K562 (cell line): ENCODE measurements around the gene LY6G6F. TPM values are rescaled to one million over a fixed set of nuclear protein-coding genes. Genes with fewer than 3 reads are reported as not detected.

Experiments
- ASH1L ChIP-seq: fragments of 450-650 bp; IDR thresholded peaks from 2 replicates; pipeline ENCODE4 v1.6.1; 2018; ENCODE audit warnings: borderline replicate concordance, mild to moderate bottlenecking, low read depth; ENCODE audit not compliant: partially characterized antibody
- EGR1 ChIP-seq: fragments of 450-650 bp; conservative IDR thresholded peaks from 2 replicates; pipeline ENCODE4 v1.6.1; 2017; ENCODE audit warnings: mild to moderate bottlenecking
- FOXM1 ChIP-seq, 2 experiments: fragments of 450-650 bp in 1 of 2; sonication (generic) in 1 of 2; formaldehyde crosslinking in 1 of 2; IDR thresholded peaks; 2 replicates each; pipeline versions ENCODE4 v1.6.1 to v1.9.0; 2017 to 2022; ENCODE audit warnings: low read depth in 2 of 2, mild to moderate bottlenecking in 2 of 2, missing genetic modification reagents in 1 of 2, moderate library complexity in 1 of 2
- GATAD2B ChIP-seq: fragments of 450-650 bp; IDR thresholded peaks from 2 replicates; pipeline ENCODE4 v1.6.1; 2017; ENCODE audit warnings: mild to moderate bottlenecking, borderline replicate concordance
- HDAC2 ChIP-seq: fragments of 450-650 bp; IDR thresholded peaks from 2 replicates; pipeline ENCODE4 v1.6.1; 2016; ENCODE audit warnings: mild to moderate bottlenecking
- KAT7 ChIP-seq: sonication (generic); formaldehyde crosslinking; IDR thresholded peaks from 2 replicates; pipeline ENCODE4 v1.8.0; 2022; ENCODE audit warnings: missing genetic modification reagents, mild to moderate bottlenecking, borderline replicate concordance
- NFIC ChIP-seq: fragments of 450-650 bp; IDR thresholded peaks from 2 replicates; pipeline ENCODE4 v1.6.1; 2017; ENCODE audit warnings: mild to moderate bottlenecking, inconsistent platforms
- NFXL1 ChIP-seq: fragments of 450-650 bp; formaldehyde crosslinking; IDR thresholded peaks from 2 replicates; pipeline ENCODE4 v1.4.0; 2021; ENCODE audit warnings: mild to moderate bottlenecking
- NONO ChIP-seq, 2 experiments: fragments of 200-400 bp in 1 of 2; fragments of 450-650 bp in 1 of 2; formaldehyde crosslinking in 1 of 2; IDR thresholded peaks; 2 replicates each; pipeline ENCODE4 v1.6.1; 2017; ENCODE audit warnings: low read depth in 2 of 2, mild to moderate bottlenecking in 2 of 2, moderate library complexity in 2 of 2, low read length in 1 of 2
- NR2C1 ChIP-seq, 2 experiments: fragments of 450-650 bp; IDR thresholded peaks; 2 replicates each; pipeline ENCODE4 v1.6.1; 2017; ENCODE audit warnings: mild to moderate bottlenecking in 2 of 2, antibody characterized with exemption in 1 of 2, inconsistent platforms in 1 of 2, missing compliant biosample characterization in 1 of 2, missing genetic modification characterization in 1 of 2
- POLR2AphosphoS5 ChIP-seq: IDR thresholded peaks from 2 replicates; pipeline ENCODE4 v1.6.1; 2011; ENCODE audit warnings: mild to moderate bottlenecking, low read depth, low read length, moderate library complexity; ENCODE audit not compliant: control insufficient read depth, insufficient read depth
- POLR2H ChIP-seq: IDR thresholded peaks from 2 replicates; pipeline ENCODE4 v1.6.1; 2016; ENCODE audit warnings: missing genetic modification characterization, low read depth, mild to moderate bottlenecking, control low read depth, missing compliant biosample characterization, moderate library complexity
- SAFB ChIP-seq: fragments of 200-400 bp; formaldehyde crosslinking; IDR thresholded peaks from 2 replicates; pipeline ENCODE4 v1.6.1; 2017; ENCODE audit warnings: low read depth, low read length, borderline replicate concordance
- SMARCA4 ChIP-seq: fragments of 450-650 bp; IDR thresholded peaks from 2 replicates; pipeline ENCODE4 v1.6.1; 2016
- SOX6 ChIP-seq: fragments of 450-650 bp; IDR thresholded peaks from 2 replicates; pipeline ENCODE4 v1.6.1; 2014; ENCODE audit warnings: mild to moderate bottlenecking
- ZNF263 ChIP-seq: sonication (generic); formaldehyde crosslinking; IDR thresholded peaks from 2 replicates; pipeline ENCODE4 v1.8.0; 2022; ENCODE audit warnings: mild to moderate bottlenecking, missing genetic modification reagents, borderline replicate concordance
- polyA plus RNA-seq, 8 experiments: library from polyadenylated mRNA; depleted of rRNA in 4 of 8; stranded (reverse) in 5 of 8; unstranded in 3 of 8; fragments of >200 nt; fragmentation: Nextera tagmentation in 2 of 8; fragmentation: Illumina TruSeq in 1 of 8; extraction: Ambion mirVana in 2 of 8; extraction: Trizol in 1 of 8; gene quantifications; 2 replicates each; pipeline versions ENCODE4 v1.2.1 to v1.2.3, GENCODE V29; 2011 to 2014; ENCODE audit warnings: inconsistent platforms in 1 of 8, missing spikeins in 1 of 8
- total RNA-seq, 7 experiments: library from RNA; depleted of rRNA in 6 of 7; stranded (reverse); fragments of >200 nt in 6 of 7; fragmentation: Illumina TruSeq in 2 of 7; extraction: Trizol in 2 of 7; gene quantifications; 2 replicates each; pipeline versions ENCODE4 v1.2.1 to v1.2.3, GENCODE V29; 2011 to 2021; ENCODE audit warnings: low replicate concordance in 1 of 7
- TF ChIP-seq, protein P1 (sequence below): sonication (generic); formaldehyde crosslinking; IDR thresholded peaks from 2 replicates; pipeline ENCODE4 v1.8.0; 2022; ENCODE audit warnings: missing genetic modification reagents, mild to moderate bottlenecking, moderate library complexity, borderline replicate concordance
- TF ChIP-seq, protein P2 (sequence below): fragments of 250-450 bp; sonication (Bioruptor Pico); IDR thresholded peaks from 2 replicates; pipeline ENCODE4 v1.5.0; 2020; ENCODE audit warnings: mild to moderate bottlenecking
- TF ChIP-seq, protein P3 (sequence below): fragments of 450-650 bp; conservative IDR thresholded peaks from 2 replicates; pipeline ENCODE4 v1.6.1; 2016; ENCODE audit warnings: missing genetic modification characterization, low read depth, mild to moderate bottlenecking, control low read depth, missing compliant biosample characterization
- TF ChIP-seq, protein P4 (sequence below): fragments of 250-450 bp; sonication (Bioruptor Pico); IDR thresholded peaks from 2 replicates; pipeline ENCODE4 v1.8.0; 2021; ENCODE audit warnings: moderate library complexity, mild to moderate bottlenecking, inconsistent platforms
- TF ChIP-seq, protein P5 (sequence below): sonication (generic); formaldehyde crosslinking; IDR thresholded peaks from 2 replicates; pipeline ENCODE4 v1.8.0; 2023; ENCODE audit warnings: mild to moderate bottlenecking, missing genetic modification reagents

LY6G6F gene
- total and polyA plus RNA-seq, 9 of the 15 experiments (the other 6 are each of a cell fraction or from before 2014, with no cell fraction given) = 0.14 to 0.50 (median 0.28) TPM; not detected in 2

DNA sequence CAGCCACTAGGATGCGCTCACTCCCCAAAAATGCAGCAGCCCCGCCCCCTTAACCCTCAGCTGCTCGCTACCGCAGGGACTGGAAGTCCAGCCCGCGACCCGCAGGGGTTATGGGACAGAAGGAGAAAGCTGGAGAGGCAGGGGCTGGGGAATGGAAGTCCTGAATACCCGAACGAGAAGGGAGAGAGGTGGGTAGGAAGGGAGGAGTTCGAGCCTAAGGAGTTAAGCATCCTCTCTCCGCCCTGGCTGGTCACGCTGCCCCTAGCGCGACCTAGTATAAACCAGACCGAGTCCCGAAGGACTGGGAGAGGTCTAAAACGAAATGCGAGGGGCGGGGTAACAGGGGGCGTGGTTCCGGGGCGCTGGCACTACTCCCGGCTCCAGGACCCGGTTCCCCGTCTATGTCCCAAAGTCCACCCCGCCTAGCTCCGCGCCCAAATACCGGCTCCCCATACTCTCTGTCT lies 22.9 kb downstream of the LY6G6F start (continued):
- TF ChIP-seq HDAC2 = peak; percentile 97
- TF ChIP-seq ZNF263 (CRISPR knock-in tag) = no peak
- no peak for TF ChIP-seq EGR1
- no peak for TF ChIP-seq NR2C1 (IDR thresholded peaks at IDR 0.05)
- peak; percentile 66 for TF ChIP-seq NR2C1 (tag; IDR thresholded peaks at IDR 0.05)
- no peak for TF ChIP-seq KAT7 (CRISPR knock-in tag)
- TF ChIP-seq, protein P1, sequence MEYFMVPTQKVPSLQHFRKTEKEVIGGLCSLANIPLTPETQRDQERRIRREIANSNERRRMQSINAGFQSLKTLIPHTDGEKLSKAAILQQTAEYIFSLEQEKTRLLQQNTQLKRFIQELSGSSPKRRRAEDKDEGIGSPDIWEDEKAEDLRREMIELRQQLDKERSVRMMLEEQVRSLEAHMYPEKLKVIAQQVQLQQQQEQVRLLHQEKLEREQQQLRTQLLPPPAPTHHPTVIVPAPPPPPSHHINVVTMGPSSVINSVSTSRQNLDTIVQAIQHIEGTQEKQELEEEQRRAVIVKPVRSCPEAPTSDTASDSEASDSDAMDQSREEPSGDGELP (CRISPR knock-in tag) = no peak
- TF ChIP-seq, protein P2, sequence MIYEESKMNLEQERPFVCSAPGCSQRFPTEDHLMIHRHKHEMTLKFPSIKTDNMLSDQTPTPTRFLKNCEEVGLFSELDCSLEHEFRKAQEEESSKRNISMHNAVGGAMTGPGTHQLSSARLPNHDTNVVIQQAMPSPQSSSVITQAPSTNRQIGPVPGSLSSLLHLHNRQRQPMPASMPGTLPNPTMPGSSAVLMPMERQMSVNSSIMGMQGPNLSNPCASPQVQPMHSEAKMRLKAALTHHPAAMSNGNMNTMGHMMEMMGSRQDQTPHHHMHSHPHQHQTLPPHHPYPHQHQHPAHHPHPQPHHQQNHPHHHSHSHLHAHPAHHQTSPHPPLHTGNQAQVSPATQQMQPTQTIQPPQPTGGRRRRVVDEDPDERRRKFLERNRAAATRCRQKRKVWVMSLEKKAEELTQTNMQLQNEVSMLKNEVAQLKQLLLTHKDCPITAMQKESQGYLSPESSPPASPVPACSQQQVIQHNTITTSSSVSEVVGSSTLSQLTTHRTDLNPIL (CRISPR knock-in tag) = no peak
- TF ChIP-seq SOX6 = no peak
- TF ChIP-seq, protein P3, sequence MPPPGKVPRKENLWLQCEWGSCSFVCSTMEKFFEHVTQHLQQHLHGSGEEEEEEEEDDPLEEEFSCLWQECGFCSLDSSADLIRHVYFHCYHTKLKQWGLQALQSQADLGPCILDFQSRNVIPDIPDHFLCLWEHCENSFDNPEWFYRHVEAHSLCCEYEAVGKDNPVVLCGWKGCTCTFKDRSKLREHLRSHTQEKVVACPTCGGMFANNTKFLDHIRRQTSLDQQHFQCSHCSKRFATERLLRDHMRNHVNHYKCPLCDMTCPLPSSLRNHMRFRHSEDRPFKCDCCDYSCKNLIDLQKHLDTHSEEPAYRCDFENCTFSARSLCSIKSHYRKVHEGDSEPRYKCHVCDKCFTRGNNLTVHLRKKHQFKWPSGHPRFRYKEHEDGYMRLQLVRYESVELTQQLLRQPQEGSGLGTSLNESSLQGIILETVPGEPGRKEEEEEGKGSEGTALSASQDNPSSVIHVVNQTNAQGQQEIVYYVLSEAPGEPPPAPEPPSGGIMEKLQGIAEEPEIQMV = 0 out of 2 replicates have a peak, but pooled peaks have one; percentile 8
- TF ChIP-seq, protein P4, sequence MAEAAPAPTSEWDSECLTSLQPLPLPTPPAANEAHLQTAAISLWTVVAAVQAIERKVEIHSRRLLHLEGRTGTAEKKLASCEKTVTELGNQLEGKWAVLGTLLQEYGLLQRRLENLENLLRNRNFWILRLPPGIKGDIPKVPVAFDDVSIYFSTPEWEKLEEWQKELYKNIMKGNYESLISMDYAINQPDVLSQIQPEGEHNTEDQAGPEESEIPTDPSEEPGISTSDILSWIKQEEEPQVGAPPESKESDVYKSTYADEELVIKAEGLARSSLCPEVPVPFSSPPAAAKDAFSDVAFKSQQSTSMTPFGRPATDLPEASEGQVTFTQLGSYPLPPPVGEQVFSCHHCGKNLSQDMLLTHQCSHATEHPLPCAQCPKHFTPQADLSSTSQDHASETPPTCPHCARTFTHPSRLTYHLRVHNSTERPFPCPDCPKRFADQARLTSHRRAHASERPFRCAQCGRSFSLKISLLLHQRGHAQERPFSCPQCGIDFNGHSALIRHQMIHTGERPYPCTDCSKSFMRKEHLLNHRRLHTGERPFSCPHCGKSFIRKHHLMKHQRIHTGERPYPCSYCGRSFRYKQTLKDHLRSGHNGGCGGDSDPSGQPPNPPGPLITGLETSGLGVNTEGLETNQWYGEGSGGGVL (CRISPR knock-in tag) = no peak
- no peak for TF ChIP-seq FOXM1 (IDR thresholded peaks at IDR 0.05; ENCODE audit: low read depth)
- TF ChIP-seq FOXM1 (CRISPR knock-in tag; IDR thresholded peaks at IDR 0.05; ENCODE audit: low read depth) = 0 out of 2 replicates have a peak, but pooled peaks have one; percentile 57
- TF ChIP-seq ASH1L = no peak
- TF ChIP-seq NFXL1 (CRISPR knock-in tag) = no peak
- no peak for TF ChIP-seq NFIC
- no peak for TF ChIP-seq POLR2AphosphoS5
- TF ChIP-seq SMARCA4 = no peak
- TF ChIP-seq, protein P5, sequence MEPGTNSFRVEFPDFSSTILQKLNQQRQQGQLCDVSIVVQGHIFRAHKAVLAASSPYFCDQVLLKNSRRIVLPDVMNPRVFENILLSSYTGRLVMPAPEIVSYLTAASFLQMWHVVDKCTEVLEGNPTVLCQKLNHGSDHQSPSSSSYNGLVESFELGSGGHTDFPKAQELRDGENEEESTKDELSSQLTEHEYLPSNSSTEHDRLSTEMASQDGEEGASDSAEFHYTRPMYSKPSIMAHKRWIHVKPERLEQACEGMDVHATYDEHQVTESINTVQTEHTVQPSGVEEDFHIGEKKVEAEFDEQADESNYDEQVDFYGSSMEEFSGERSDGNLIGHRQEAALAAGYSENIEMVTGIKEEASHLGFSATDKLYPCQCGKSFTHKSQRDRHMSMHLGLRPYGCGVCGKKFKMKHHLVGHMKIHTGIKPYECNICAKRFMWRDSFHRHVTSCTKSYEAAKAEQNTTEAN (CRISPR knock-in tag) = no peak
- TF ChIP-seq POLR2H (tag) = no peak
- TF ChIP-seq SAFB = no peak
- TF ChIP-seq NONO (IDR thresholded peaks at IDR 0.05; ENCODE audit: low read depth in 2 of 2, low read length in 1 of 2) = no peak
- no peak for TF ChIP-seq GATAD2B
